ENCODE results near the gene NRM.
"Not testable (repeated sequence)": the region's sequence is repeated elsewhere in the genome, so short reads cannot be mapped to it uniquely, and the experiment has no call there.

The NRM gene

DNA sequence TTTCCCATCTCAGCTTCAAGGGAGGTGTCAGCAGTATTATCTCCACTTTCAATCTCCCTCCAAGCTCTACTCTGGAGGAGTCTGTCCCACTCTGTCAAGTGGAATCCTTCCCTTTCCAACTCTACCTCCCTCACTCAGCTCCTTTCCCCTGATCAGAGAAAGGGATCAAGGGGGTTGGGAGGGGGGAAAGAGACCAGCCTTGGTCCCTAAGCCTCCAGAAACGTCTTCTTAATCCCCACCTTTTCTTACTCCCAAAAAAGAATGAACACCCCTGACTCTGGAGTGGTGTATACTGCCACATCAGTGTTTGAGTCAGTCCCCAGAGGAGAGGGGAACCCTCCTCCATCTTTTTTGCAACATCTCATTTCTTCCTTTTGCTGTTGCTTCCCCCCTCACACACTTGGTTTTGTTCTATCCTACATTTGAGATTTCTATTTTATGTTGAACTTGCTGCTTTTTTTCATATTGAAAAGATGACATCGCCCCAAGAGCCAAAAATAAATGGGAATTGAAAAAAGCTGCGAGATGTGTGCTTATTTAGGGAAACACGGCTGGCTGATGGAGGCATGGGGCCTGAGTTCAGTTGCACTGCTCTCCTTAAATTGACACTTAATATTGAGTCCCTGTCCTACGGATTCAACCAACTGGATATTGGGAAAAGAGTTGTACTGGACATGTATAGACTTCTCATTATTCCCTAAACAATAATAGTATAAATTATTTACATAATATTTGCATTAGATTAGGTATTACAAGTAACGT, 34.3 kb upstream of the NRM start:
- no peaks in the 10 kb centered on the region for H3K27me3 ChIP-seq (replicated peaks; ENCODE audit: control insufficient read depth, insufficient read depth, low read length)
- H3K4me3 ChIP-seq (ENCODE audit: low read length): no peak overlapping the region
- peaks cover 59% of the 10 kb centered on the region for H3K36me3 ChIP-seq (ENCODE audit: control insufficient read depth, insufficient read depth, low read length, severe bottlenecking)
- H3K4me1 ChIP-seq (ENCODE audit: control insufficient read depth, insufficient read depth, low read length): peaks cover 51% of the 10 kb centered on the region
- no peaks in the 10 kb centered on the region for H3K9me3 ChIP-seq (ENCODE audit: control insufficient read depth, low read length)
- no peak for DNase-seq (ENCODE audit: low read depth)
- peak overlapping the region; percentile 62 for H3K9ac ChIP-seq (ENCODE audit: low read length)

DNA sequence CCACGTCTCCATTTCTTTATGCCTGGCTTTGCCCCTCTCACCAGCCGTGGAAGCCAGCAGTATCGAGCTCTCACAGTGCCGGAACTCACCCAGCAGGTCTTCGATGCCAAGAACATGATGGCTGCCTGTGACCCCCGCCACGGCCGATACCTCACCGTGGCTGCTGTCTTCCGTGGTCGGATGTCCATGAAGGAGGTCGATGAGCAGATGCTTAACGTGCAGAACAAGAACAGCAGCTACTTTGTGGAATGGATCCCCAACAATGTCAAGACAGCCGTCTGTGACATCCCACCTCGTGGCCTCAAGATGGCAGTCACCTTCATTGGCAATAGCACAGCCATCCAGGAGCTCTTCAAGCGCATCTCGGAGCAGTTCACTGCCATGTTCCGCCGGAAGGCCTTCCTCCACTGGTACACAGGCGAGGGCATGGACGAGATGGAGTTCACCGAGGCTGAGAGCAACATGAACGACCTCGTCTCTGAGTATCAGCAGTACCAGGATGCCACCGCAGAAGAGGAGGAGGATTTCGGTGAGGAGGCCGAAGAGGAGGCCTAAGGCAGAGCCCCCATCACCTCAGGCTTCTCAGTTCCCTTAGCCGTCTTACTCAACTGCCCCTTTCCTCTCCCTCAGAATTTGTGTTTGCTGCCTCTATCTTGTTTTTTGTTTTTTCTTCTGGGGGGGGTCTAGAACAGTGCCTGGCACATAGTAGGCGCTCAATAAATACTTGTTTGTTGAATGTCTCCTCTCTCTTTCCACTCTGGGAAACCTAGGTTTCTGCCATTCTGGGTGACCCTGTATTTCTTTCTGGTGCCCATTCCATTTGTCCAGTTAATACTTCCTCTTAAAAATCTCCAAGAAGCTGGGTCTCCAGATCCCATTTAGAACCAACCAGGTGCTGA, 33.3 kb upstream of the NRM start:
- H3K4me1 ChIP-seq (ENCODE audit: control insufficient read depth, insufficient read depth, low read length): peaks cover 57% of the 10 kb centered on the region
- peak overlapping the region; percentile 62 for H3K9ac ChIP-seq (ENCODE audit: low read length)
- not testable (repeated sequence) for H3K27me3 ChIP-seq (replicated peaks; ENCODE audit: control insufficient read depth, insufficient read depth, low read length); H3K9me3 ChIP-seq (ENCODE audit: control insufficient read depth, low read length); DNase-seq (ENCODE audit: low read depth)
- peak overlapping the region; percentile 29 for H3K4me3 ChIP-seq (ENCODE audit: low read length)
- peaks cover 49% of the 10 kb centered on the region for H3K36me3 ChIP-seq (ENCODE audit: control insufficient read depth, insufficient read depth, low read length, severe bottlenecking)

DNA sequence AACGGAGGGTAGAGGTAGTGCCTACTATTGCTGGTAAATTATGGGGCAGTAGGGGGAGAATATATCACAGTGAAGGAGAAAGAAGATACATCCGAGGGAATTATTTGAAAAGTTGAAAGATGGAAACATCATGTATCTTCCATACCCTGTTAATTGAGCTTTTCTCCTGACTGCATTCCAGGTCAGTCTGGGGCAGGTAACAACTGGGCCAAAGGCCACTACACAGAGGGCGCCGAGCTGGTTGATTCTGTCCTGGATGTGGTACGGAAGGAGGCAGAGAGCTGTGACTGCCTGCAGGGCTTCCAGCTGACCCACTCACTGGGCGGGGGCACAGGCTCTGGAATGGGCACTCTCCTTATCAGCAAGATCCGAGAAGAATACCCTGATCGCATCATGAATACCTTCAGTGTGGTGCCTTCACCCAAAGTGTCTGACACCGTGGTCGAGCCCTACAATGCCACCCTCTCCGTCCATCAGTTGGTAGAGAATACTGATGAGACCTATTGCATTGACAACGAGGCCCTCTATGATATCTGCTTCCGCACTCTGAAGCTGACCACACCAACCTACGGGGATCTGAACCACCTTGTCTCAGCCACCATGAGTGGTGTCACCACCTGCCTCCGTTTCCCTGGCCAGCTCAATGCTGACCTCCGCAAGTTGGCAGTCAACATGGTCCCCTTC, 32.5 kb upstream of the NRM start:
- peak overlapping the region; percentile 99 for H3K4me3 ChIP-seq (ENCODE audit: low read length)
- peaks cover 46% of the 10 kb centered on the region for H3K36me3 ChIP-seq (ENCODE audit: control insufficient read depth, insufficient read depth, low read length, severe bottlenecking)
- not testable (repeated sequence) for H3K27me3 ChIP-seq (replicated peaks; ENCODE audit: control insufficient read depth, insufficient read depth, low read length); H3K9me3 ChIP-seq (ENCODE audit: control insufficient read depth, low read length); DNase-seq (ENCODE audit: low read depth)
- H3K9ac ChIP-seq (ENCODE audit: low read length): peak overlapping the region; percentile 98
- peaks cover 60% of the 10 kb centered on the region for H3K4me1 ChIP-seq (ENCODE audit: control insufficient read depth, insufficient read depth, low read length)

DNA sequence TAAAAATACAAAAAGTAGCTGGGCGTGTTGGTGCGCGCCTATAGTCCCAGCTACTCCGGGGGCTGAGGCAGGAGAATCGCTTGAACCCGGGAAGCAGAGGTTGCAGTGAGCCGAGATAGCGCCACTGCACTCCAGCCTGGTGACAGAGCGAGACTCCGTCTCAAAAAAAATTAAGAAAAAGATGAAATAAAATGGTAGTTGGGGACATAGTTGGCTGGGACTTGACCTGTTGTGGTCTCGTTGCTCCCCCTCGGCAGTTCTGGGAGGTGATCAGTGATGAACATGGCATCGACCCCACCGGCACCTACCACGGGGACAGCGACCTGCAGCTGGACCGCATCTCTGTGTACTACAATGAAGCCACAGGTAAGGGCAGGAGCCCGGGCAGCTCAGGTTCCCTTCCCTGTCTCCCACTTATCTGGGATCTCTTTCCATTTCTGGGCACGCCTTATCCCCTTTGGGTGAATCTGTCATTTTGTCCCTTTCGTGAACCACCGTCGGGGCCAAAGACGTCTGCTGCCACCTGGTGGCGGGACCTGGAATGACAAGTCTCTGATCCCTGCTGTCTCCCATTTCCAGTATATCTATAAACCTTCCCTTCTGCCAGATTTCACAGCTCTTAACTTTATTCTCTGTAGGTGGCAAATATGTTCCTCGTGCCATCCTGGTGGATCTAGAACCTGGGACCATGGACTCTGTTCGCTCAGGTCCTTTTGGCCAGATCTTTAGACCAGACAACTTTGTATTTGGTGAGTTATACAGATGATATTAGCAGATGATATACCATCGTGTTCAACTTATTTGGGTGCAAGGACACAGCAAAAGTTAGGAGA, 31.7 kb upstream of the NRM start:
- peak overlapping the region; percentile 98 for H3K9ac ChIP-seq (ENCODE audit: low read length)
- H3K4me3 ChIP-seq (ENCODE audit: low read length): peak overlapping the region; percentile 99
- no peaks in the 10 kb centered on the region for H3K9me3 ChIP-seq (ENCODE audit: control insufficient read depth, low read length)
- DNase-seq (ENCODE audit: low read depth): peak; percentile 86
- peaks cover 43% of the 10 kb centered on the region for H3K36me3 ChIP-seq (ENCODE audit: control insufficient read depth, insufficient read depth, low read length, severe bottlenecking)
- no peaks in the 10 kb centered on the region for H3K27me3 ChIP-seq (replicated peaks; ENCODE audit: control insufficient read depth, insufficient read depth, low read length)
- H3K4me1 ChIP-seq (ENCODE audit: control insufficient read depth, insufficient read depth, low read length): peaks cover 52% of the 10 kb centered on the region

DNA sequence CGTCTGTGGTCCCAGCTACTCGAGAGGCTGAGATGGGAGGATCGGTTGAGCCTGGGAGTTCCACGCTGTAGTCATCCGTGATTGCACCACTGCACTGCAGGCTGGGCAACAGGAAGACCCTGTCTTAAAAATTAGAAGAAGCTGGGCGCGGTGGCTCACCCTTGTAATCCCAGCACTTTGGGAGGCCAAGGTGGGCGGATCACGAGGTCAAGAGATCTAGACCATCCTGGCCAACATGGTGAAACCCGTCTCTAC, 31.2 kb upstream of the NRM start:
- peak; percentile 62 for DNase-seq (ENCODE audit: low read depth)
- not testable (repeated sequence) for H3K27me3 ChIP-seq (replicated peaks; ENCODE audit: control insufficient read depth, insufficient read depth, low read length); H3K9me3 ChIP-seq (ENCODE audit: control insufficient read depth, low read length)
- H3K4me3 ChIP-seq (ENCODE audit: low read length): peak overlapping the region; percentile 99
- peak overlapping the region; percentile 98 for H3K9ac ChIP-seq (ENCODE audit: low read length)
- H3K4me1 ChIP-seq (ENCODE audit: control insufficient read depth, insufficient read depth, low read length): peaks cover 46% of the 10 kb centered on the region
- H3K36me3 ChIP-seq (ENCODE audit: control insufficient read depth, insufficient read depth, low read length, severe bottlenecking): peaks cover 40% of the 10 kb centered on the region

DNA sequence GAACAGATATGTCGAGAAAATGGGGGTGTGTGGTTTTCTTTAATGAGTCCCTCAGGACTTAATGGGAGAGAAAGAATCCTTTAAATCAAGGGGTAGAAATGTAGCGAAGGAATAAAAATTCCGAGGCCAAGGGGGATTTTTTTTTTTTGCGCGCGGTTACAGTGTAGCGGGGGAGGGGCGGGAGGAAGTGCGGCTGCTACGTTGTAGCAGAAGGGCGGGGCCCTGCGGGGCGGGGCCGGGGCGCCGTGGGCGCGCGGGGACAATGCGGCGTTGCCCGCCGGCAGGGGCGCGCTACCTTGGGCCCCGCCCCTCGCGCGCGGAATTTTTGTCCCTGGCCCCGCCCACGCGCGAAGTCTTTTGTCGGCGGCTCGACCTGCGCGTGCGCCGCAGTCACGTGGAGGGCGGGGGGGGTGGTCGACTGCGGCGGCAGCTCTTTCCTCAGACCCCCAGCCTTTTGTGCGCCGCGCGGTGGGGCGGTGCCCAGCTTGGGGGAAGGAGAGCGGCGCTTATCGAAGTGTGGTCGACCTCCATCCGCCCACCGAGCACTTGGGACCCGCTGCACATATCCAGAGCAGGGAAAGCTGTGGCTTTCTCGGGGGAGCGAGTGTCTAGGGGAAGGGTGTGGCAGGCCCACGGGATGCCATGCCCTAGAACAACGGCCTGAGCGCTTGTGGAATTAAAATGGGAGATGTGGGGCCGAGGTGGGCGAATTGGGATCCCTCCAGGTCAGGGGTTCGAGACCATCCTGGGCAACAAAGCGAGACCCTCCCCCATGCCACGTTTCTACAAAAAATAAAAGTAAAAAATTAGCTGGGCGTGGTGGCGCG, 30.6 kb upstream of the NRM start:
- Histone ChIP-seq H3K27me3 (replicated peaks; ENCODE audit: control insufficient read depth, insufficient read depth, low read length) (no peaks in the 10 kb centered on the region), H3K4me1 (ENCODE audit: control insufficient read depth, insufficient read depth, low read length) (peaks cover 48% of the 10 kb centered on the region), H3K36me3 (ENCODE audit: control insufficient read depth, insufficient read depth, low read length, severe bottlenecking) (peaks cover 37% of the 10 kb centered on the region), H3K4me3 (ENCODE audit: low read length) (peak overlapping the region; percentile 99), H3K9ac (ENCODE audit: low read length) (peak overlapping the region; percentile 100), H3K9me3 (ENCODE audit: control insufficient read depth, low read length) (no peaks in the 10 kb centered on the region)
- peak; percentile 98 for DNase-seq (ENCODE audit: low read depth)

DNA sequence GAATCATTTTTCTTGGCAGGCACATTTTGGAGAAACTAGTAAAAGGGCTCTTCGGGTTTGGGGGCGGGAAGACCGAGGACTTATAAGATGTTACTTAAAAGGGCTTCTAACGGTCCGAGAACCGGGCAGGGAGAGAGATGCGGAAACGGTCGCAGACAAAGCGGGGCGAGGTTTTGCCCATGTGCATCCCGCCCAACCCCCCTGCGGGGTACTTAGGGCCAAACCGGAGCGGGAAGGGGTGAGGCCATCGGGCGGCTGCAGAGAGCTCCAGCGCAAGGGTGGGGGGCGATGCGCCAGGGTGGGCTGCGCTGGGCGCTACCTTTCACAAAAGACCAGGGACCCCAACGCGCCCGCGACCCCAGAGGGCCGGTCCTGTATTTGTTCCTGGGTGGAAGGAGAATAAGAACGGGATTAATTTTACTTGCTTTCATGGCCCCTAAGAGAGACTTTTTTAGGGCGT, 30.0 kb upstream of the NRM start:
- DNase-seq (ENCODE audit: low read depth): peak; percentile 64

DNA sequence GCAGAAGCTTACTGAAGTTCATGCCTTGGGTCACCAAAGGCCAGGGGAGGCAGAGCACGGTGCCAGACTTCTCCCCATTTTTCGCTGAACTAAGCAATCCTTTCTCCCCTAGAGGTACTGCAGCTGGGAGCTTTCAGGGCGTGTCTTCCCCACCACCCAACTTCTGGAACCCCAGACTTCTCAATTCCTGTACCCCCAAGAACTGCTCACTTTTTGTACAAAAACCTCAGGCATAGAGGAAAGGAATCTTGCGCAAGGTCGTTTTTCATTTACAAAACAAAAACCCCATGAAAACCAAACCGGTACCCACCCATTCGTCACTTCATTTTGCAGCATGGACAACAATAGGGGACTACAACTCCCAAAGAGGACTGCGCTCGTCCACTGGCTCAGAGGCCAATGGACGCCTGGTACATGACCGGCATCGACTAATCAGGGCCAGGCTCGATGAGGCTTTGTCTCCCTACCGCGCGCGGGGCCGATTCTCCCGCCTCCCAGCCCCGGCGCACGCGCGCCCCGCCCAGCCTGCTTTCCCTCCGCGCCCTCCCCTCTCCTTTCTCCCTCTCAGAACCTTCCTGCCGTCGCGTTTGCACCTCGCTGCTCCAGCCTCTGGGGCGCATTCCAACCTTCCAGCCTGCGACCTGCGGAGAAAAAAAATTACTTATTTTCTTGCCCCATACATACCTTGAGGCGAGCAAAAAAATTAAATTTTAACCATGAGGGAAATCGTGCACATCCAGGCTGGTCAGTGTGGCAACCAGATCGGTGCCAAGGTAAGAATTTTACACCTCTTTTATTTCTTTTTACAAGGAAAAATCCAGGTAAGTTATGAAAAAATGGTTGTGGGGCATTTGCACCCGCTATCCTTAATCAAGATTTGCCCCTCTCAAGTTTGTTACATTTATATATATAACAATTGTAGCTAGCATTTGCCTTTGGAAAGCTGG, 29.3 kb upstream of the NRM start, which contains the start of gene TUBB:
Gene TUBB, plus strand, starts transcription at position 562 of the 947 bp plus-strand sequence. Its CDS starts 155 bp downstream, at position 717.
- Histone ChIP-seq H3K36me3 (ENCODE audit: control insufficient read depth, insufficient read depth, low read length, severe bottlenecking) (peaks cover 27% of the 10 kb centered on the region), H3K9ac (ENCODE audit: low read length) (peak within 1 kb of the TSS; percentile 100), H3K27me3 (replicated peaks; ENCODE audit: control insufficient read depth, insufficient read depth, low read length) (no peaks in the 10 kb centered on the region), H3K4me3 (ENCODE audit: low read length) (peak within 1 kb of the TSS; percentile 99), H3K4me1 (ENCODE audit: control insufficient read depth, insufficient read depth, low read length) (peaks cover 42% of the 10 kb centered on the region), H3K9me3 (ENCODE audit: control insufficient read depth, low read length) (no peaks in the 10 kb centered on the region)
- peak; percentile 99 for DNase-seq (ENCODE audit: low read depth)

More for the DNA sequence above, 30.0 kb upstream of the NRM start:
- Histone ChIP-seq H3K4me3 (ENCODE audit: low read length) (peak overlapping the region; percentile 99), H3K36me3 (ENCODE audit: control insufficient read depth, insufficient read depth, low read length, severe bottlenecking) (peaks cover 34% of the 10 kb centered on the region), H3K9ac (ENCODE audit: low read length) (peak overlapping the region; percentile 100), H3K27me3 (replicated peaks; ENCODE audit: control insufficient read depth, insufficient read depth, low read length) (no peaks in the 10 kb centered on the region), H3K4me1 (ENCODE audit: control insufficient read depth, insufficient read depth, low read length) (peaks cover 48% of the 10 kb centered on the region), H3K9me3 (ENCODE audit: control insufficient read depth, low read length) (no peaks in the 10 kb centered on the region)

DNA sequence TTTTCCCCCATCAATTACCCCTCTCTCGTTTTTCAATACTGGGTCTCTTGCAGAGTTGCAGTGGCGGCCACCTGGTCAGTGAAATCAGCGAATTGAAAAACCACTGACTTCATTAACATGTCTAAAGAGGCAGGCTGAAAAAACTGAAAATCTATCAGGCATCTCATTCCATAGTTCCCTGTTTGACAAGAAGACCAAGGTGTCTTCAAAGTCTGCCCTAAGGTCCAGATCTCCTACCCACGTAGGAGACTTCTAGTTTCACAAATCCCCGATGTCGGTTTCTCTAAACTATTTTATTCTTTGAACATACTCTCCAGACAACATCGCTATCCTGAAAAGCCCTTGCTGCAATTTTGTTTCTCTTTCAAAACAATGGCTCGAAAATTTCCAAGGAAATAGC, 28.6 kb upstream of the NRM start:
- no peaks in the 10 kb centered on the region for H3K27me3 ChIP-seq (replicated peaks; ENCODE audit: control insufficient read depth, insufficient read depth, low read length)
- peaks cover 20% of the 10 kb centered on the region for H3K36me3 ChIP-seq (ENCODE audit: control insufficient read depth, insufficient read depth, low read length, severe bottlenecking)
- H3K9me3 ChIP-seq (ENCODE audit: control insufficient read depth, low read length): no peaks in the 10 kb centered on the region
- H3K9ac ChIP-seq (ENCODE audit: low read length): peak overlapping the region; percentile 100
- no peak for DNase-seq (ENCODE audit: low read depth)
- peaks cover 37% of the 10 kb centered on the region for H3K4me1 ChIP-seq (ENCODE audit: control insufficient read depth, insufficient read depth, low read length)
- H3K4me3 ChIP-seq (ENCODE audit: low read length): peak overlapping the region; percentile 99
